T-cell (primary cell): ENCODE results near the gene TPPP. TPM values are rescaled to one million over a fixed set of nuclear protein-coding genes. Genes with fewer than 3 reads are reported as not detected.

Experiments
- ATAC-seq, 4 experiments: fragments of 200-7000 bp in 3 of 4; fragments of 150-1000 bp in 1 of 4; cut with Tn5 transposase; replicated peaks in 1 of 4; 1 replicate in 3 of 4; 2 replicates in 1 of 4; pipeline ENCODE4 v1.10.0; 2021; ENCODE audit warnings: moderate library complexity in 3 of 4, mild to moderate bottlenecking in 2 of 4, moderate number of reproducible peaks in 1 of 4
- CTCF ChIA-PET, 2 donors: fragments of 300-600 bp; sonication (Branson Sonifier 250); formaldehyde crosslinking; loops; one replicate each; lab custom pipeline; 2022; ENCODE audit warnings: antibody characterized with exemption in 2 of 2; lab: Charles Lee
- POLR2A ChIA-PET, 2 donors: fragments of 300-600 bp; sonication (Branson Sonifier 250); formaldehyde crosslinking; loops; one replicate each; lab custom pipeline; 2022; ENCODE audit warnings: antibody characterized with exemption in 2 of 2; lab: Charles Lee
- DNase-seq, 35 experiments: peaks; one replicate each; pipeline versions ENCODE4 v3.0.0 to v3.0.0-alpha.2; 2013 to 2023
- H3K27ac ChIP-seq: one replicate; pipeline ENCODE4 v1.5.1; 2013; ENCODE audit warnings: low read length
- H3K27me3 ChIP-seq, 2 experiments: replicated peaks in 1 of 2; 1 replicate in 1 of 2; 2 replicates in 1 of 2; pipeline versions ENCODE4 v1.6.1 to v1.7.0; 2013; ENCODE audit warnings: low read length in 1 of 2, mixed read lengths in 1 of 2; ENCODE audit not compliant: control insufficient read depth in 2 of 2, insufficient read depth in 2 of 2; ENCODE audit errors: extremely low read depth in 1 of 2
- H3K36me3 ChIP-seq, 2 donors: 1 replicate in 1 of 2; 2 replicates in 1 of 2; pipeline versions ENCODE4 v1.6.1 to v1.7.0; 2013; ENCODE audit warnings: low read length in 1 of 2; ENCODE audit not compliant: control insufficient read depth in 2 of 2, insufficient read depth in 1 of 2; ENCODE audit errors: extremely low read depth in 1 of 2
- H3K4me1 ChIP-seq, 2 experiments: 1 replicate in 1 of 2; 2 replicates in 1 of 2; pipeline versions ENCODE4 v1.6.1 to v1.7.0; 2013; ENCODE audit warnings: low read length in 2 of 2, mixed read lengths in 1 of 2; ENCODE audit not compliant: insufficient read depth in 2 of 2, control insufficient read depth in 1 of 2; ENCODE audit errors: extremely low read depth in 1 of 2
- H3K4me3 ChIP-seq, 2 donors: 1 replicate in 1 of 2; 2 replicates in 1 of 2; pipeline versions ENCODE4 v1.5.1 to v1.7.0; 2013; ENCODE audit warnings: mild to moderate bottlenecking in 2 of 2, low read length in 1 of 2, moderate library complexity in 1 of 2; ENCODE audit not compliant: control insufficient read depth in 1 of 2; ENCODE audit errors: extremely low read depth in 1 of 2
- H3K9me3 ChIP-seq: 2 replicates; pipeline ENCODE4 v1.7.0; 2013
- H3K27ac Mint-ChIP-seq, 2 donors: one replicate each; pipeline ENCODE4 v1.8.0; 2020 to 2021; ENCODE audit warnings: mild to moderate bottlenecking in 2 of 2, mixed read lengths in 2 of 2
- H3K27me3 Mint-ChIP-seq, 2 donors: one replicate each; pipeline ENCODE4 v1.8.0; 2021 to 2022; ENCODE audit warnings: mixed read lengths in 2 of 2
- H3K36me3 Mint-ChIP-seq: one replicate; pipeline ENCODE4 v1.8.0; 2021; ENCODE audit warnings: mixed read lengths
- H3K4me1 Mint-ChIP-seq, 3 donors: one replicate each; pipeline ENCODE4 v1.8.0; 2020 to 2022; ENCODE audit warnings: mixed read lengths in 3 of 3, mild to moderate bottlenecking in 1 of 3
- H3K4me3 Mint-ChIP-seq, 3 donors: one replicate each; pipeline ENCODE4 v1.8.0; 2020 to 2022; ENCODE audit warnings: mild to moderate bottlenecking in 3 of 3, mixed read lengths in 3 of 3, moderate library complexity in 3 of 3
- H3K9me3 Mint-ChIP-seq, 3 donors: one replicate each; pipeline ENCODE4 v1.8.0; 2020 to 2022; ENCODE audit warnings: mixed read lengths in 3 of 3
- WGBS: methylation state at CpG from one replicate; pipeline ENCODE4 v1.1.5; 2013; ENCODE audit warnings: missing lambda C conversion rate; ENCODE audit not compliant: insufficient coverage; 5-methylcytosine and 5-hydroxymethylcytosine counted together
- total RNA-seq, 35 experiments: library from RNA in 6 of 35; stranded (reverse) in 6 of 35; fragments of 120-200 nt in 1 of 35; gene quantifications; one replicate each; pipeline versions ENCODE4 v1.2.1 to v1.2.4 and lab custom pipeline; 2013 to 2026

The TPPP gene
- total RNA-seq, 5 donors from 2014 or later (not counting 1 experiment from before 2014, with no cell fraction given), result 0.73 to 8.2 (median 1.1) TPM

GRCh38 chr5:662751-663435 is 30.3 kb downstream of the TPPP start:
- no peaks in the 10 kb centered on the region for H3K9me3 Mint-ChIP-seq
- no peaks in the 10 kb centered on the region for H3K27me3 Mint-ChIP-seq
- H3K27ac Mint-ChIP-seq, result no peak overlapping the region
- no peak overlapping the region for H3K27ac ChIP-seq
- no peak overlapping the region for H3K4me3 Mint-ChIP-seq
- ChIA-PET POLR2A (no interaction called here), CTCF (no interaction called here)
- 94% methylated on average over 56 of the region's 56 CpGs for WGBS
- no peaks in the 10 kb centered on the region for H3K27me3 ChIP-seq
- peaks cover 21 to 37% of the 10 kb centered on the region in 2 donors for H3K36me3 ChIP-seq
- H3K9me3 ChIP-seq, result no peaks in the 10 kb centered on the region
- DNase-seq, result no peak
- no peaks in the 10 kb centered on the region for H3K4me1 Mint-ChIP-seq
- ATAC-seq, result no peak
- peaks cover 31% of the 10 kb centered on the region for H3K36me3 Mint-ChIP-seq
- H3K4me3 ChIP-seq, result no peak overlapping the region
- no peaks in the 10 kb centered on the region for H3K4me1 ChIP-seq

DNA sequence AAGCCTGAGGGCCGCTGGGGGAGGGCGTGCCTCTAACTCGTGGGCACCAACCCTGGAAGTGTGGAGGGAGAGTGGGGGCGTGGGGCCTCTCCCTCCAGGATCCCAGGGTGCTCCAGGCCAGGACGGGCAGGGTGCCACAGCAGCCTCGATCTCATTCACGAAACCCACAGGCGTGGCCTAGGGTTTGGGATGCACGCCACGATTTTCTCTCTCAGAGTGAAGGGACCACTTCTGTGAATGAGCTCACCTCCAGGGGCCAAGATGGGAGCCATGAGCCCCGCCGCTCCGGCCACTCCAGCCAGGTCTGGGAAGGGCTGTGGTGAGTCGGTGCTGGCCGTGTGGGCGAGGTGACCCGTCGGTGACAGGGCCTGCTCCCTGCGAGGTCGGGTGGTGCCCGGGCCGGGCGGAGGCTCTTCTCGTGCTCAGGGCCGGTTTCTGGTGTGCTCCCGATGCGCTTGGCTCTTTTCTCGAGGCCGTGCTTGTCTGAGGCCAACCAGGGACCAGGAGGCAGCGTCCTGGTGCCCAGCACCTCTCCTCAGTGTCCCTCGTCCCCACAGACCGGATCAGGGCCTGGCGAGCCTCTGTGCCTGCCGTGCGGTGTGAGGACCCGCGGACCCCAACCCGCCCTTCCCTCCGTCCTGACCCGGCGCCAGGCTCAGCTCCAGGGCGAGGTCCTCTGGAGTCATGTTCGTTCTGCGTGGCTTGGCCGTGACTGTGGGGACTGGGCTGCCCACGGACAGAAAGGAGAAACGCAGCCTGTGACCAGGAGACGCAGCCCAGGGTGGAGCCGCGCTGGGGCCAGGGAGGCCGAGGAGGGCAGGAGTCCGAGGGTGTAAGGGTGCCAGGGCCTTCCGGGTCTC is 31.0 kb downstream of the TPPP start:
- H3K27ac ChIP-seq, result no peak overlapping the region
- no peaks in the 10 kb centered on the region for H3K4me1 ChIP-seq
- H3K4me3 ChIP-seq, result no peak overlapping the region
- ATAC-seq (no peak), DNase-seq (no peak)
- CTCF ChIA-PET, result no interaction called here
- H3K36me3 ChIP-seq, result peaks cover 23 to 43% of the 10 kb centered on the region in 2 donors
- Mint-ChIP-seq H3K27ac (no peak overlapping the region), H3K27me3 (no peaks in the 10 kb centered on the region), H3K4me1 (no peaks in the 10 kb centered on the region), H3K4me3 (no peak overlapping the region), H3K9me3 (no peaks in the 10 kb centered on the region), H3K36me3 (peaks cover 35% of the 10 kb centered on the region)
- WGBS, result 97% methylated on average over 50 of the region's 53 CpGs
- H3K9me3 ChIP-seq, result no peaks in the 10 kb centered on the region
- no peaks in the 10 kb centered on the region for H3K27me3 ChIP-seq
- POLR2A ChIA-PET, result no interaction called here

DNA sequence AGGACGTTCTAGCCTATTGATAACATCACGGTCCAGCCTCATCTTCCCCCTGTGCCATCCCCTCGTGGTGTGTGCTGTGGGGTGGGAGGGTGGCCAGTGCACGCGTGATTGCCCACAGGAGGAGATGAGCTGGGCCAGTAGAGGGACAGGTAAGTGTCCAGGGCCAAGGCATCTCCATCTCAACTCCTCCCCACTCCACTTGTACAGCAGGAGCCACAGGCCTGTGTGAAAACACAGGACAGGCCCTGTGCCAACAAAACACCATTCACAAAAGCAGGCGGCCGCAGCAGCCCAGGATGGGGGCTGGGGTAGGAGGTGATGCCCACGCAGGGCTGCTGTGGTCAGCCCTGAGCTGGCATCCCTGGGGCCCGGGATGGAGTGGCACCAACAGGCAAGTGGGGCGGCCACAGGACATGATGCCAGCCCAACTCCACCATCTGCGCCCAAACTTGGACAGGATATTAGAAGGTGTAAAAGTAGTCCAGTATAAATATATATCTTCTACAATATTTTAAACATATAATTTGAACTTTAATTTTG is 32.6 kb downstream of the TPPP start:
- Histone ChIP-seq H3K27me3 (no peaks in the 10 kb centered on the region), H3K9me3 (no peaks in the 10 kb centered on the region), H3K27ac (no peak overlapping the region), H3K36me3 (peaks cover 21 to 42% of the 10 kb centered on the region in 2 donors), H3K4me3 (no peak overlapping the region), H3K4me1 (no peaks in the 10 kb centered on the region)
- no peak overlapping the region for H3K27ac Mint-ChIP-seq
- WGBS, result no CpG with 5 or more reads among the region's 11 CpGs
- peaks cover 48% of the 10 kb centered on the region for H3K36me3 Mint-ChIP-seq
- H3K9me3 Mint-ChIP-seq, result no peaks in the 10 kb centered on the region
- H3K4me1 Mint-ChIP-seq, result no peaks in the 10 kb centered on the region
- ATAC-seq (no peak), DNase-seq (no peak)
- H3K4me3 Mint-ChIP-seq, result no peak overlapping the region
- CTCF ChIA-PET, result no interaction called here
- H3K27me3 Mint-ChIP-seq, result no peaks in the 10 kb centered on the region
- POLR2A ChIA-PET, result no interaction called here

GRCh38 chr5:659496-660263 is 33.5 kb downstream of the TPPP start:
- Mint-ChIP-seq H3K27me3 (no peaks in the 10 kb centered on the region), H3K4me3 (no peak overlapping the region), H3K4me1 (no peaks in the 10 kb centered on the region), H3K9me3 (no peaks in the 10 kb centered on the region), H3K36me3 (peaks cover 51% of the 10 kb centered on the region), H3K27ac (no peak overlapping the region)
- DNase-seq, result no peak
- POLR2A ChIA-PET, result no interaction called here
- Histone ChIP-seq H3K9me3 (no peaks in the 10 kb centered on the region), H3K27ac (no peak overlapping the region), H3K27me3 (no peaks in the 10 kb centered on the region), H3K4me3 (no peak overlapping the region), H3K4me1 (no peaks in the 10 kb centered on the region), H3K36me3 (peaks cover 16 to 38% of the 10 kb centered on the region in 2 donors)
- ATAC-seq, result no peak
- CTCF ChIA-PET, result no interaction called here
- 94% methylated on average over 8 of the region's 16 CpGs for WGBS

- H3K4me3 ChIP-seq, result no peak overlapping the region
- CTCF ChIA-PET, result no interaction called here
- H3K36me3 ChIP-seq, result peaks cover 11 to 27% of the 10 kb centered on the region in 2 donors
- Mint-ChIP-seq H3K36me3 (peaks cover 63% of the 10 kb centered on the region), H3K27ac (no peak overlapping the region), H3K9me3 (no peaks in the 10 kb centered on the region), H3K27me3 (no peaks in the 10 kb centered on the region), H3K4me3 (no peak overlapping the region), H3K4me1 (no peaks in the 10 kb centered on the region)
- no peak for DNase-seq
- POLR2A ChIA-PET, result no interaction called here
- H3K4me1 ChIP-seq, result no peaks in the 10 kb centered on the region
- no peak for ATAC-seq
- no peak overlapping the region for H3K27ac ChIP-seq
- WGBS, result 91% methylated on average over 4 of the region's 5 CpGs
- H3K9me3 ChIP-seq, result no peaks in the 10 kb centered on the region
- no peaks in the 10 kb centered on the region for H3K27me3 ChIP-seq
Measured at GRCh38 chr5:658103-658502, 35.0 kb downstream of the TPPP start.

- CTCF ChIA-PET, result no interaction called here
Measured at GRCh38 chr5:657570-657969, 35.6 kb downstream of the TPPP start.

More at GRCh38 chr5:657570-657969, 35.6 kb downstream of the TPPP start:
- Mint-ChIP-seq H3K4me1 (no peaks in the 10 kb centered on the region), H3K9me3 (no peaks in the 10 kb centered on the region), H3K27me3 (no peaks in the 10 kb centered on the region), H3K4me3 (no peak overlapping the region), H3K27ac (no peak overlapping the region), H3K36me3 (peaks cover 66% of the 10 kb centered on the region)
- Histone ChIP-seq H3K36me3 (peaks cover 11 to 27% of the 10 kb centered on the region in 2 donors), H3K27ac (no peak overlapping the region), H3K4me1 (no peaks in the 10 kb centered on the region), H3K4me3 (no peak overlapping the region), H3K27me3 (no peaks in the 10 kb centered on the region), H3K9me3 (no peaks in the 10 kb centered on the region)
- ATAC-seq (no peak), DNase-seq (no peak)
- 81% methylated on average over 6 of the region's 6 CpGs for WGBS
- POLR2A ChIA-PET, result no interaction called here
